Hematopoietic multipotent progenitor cell treated with erythropoietin and hydrocortisone succinate and interleukin-3 and kit ligand, for 17 days (in vitro differentiated cells): Measurements from ENCODE around the gene KIF26B.

Experiments
- DNase-seq: peaks from one replicate; pipeline ENCODE4 v3.0.0-alpha.2; 2015; ENCODE audit warnings: low spot score

Gene KIF26B

GRCh38 chr1:245599371-245600174, 444.8 kb downstream of the KIF26B start:
- DNase-seq, result no peak

GRCh38 chr1:245600658-245601057, 445.9 kb downstream of the KIF26B start:
- DNase-seq, result no peak

GRCh38 chr1:245603311-245603865, 448.6 kb downstream of the KIF26B start:
- DNase-seq, result no peak

GRCh38 chr1:245604979-245605378, 450.2 kb downstream of the KIF26B start:
- no peak for DNase-seq

- DNase-seq, result no peak
Measured at GRCh38 chr1:245605480-245606156, 450.8 kb downstream of the KIF26B start.

GRCh38 chr1:245606157-245606725, 451.5 kb downstream of the KIF26B start:
- no peak for DNase-seq

GRCh38 chr1:245608271-245608670, 453.5 kb downstream of the KIF26B start:
- no peak for DNase-seq

GRCh38 chr1:245609354-245610150, 454.8 kb downstream of the KIF26B start:
- no peak for DNase-seq

GRCh38 chr1:245611251-245611650, 456.5 kb downstream of the KIF26B start:
- DNase-seq, result no peak

GRCh38 chr1:245614476-245614875, 459.7 kb downstream of the KIF26B start:
- DNase-seq, result no peak

GRCh38 chr1:245615001-245615400, 460.2 kb downstream of the KIF26B start:
- DNase-seq, result no peak

GRCh38 chr1:245621589-245621988, 466.8 kb downstream of the KIF26B start:
- DNase-seq, result no peak

- no peak for DNase-seq
Measured at GRCh38 chr1:245622332-245623014, 467.7 kb downstream of the KIF26B start.

GRCh38 chr1:245641384-245641783, 486.6 kb downstream of the KIF26B start:
- no peak for DNase-seq

- DNase-seq, result no peak
Measured at GRCh38 chr1:245645406-245645805, 490.6 kb downstream of the KIF26B start.

- DNase-seq, result no peak
Measured at GRCh38 chr1:245645894-245646293, 491.1 kb downstream of the KIF26B start.

- no peak for DNase-seq
Measured at GRCh38 chr1:245648749-245649522, 494.2 kb downstream of the KIF26B start.

GRCh38 chr1:245649666-245650065, 494.9 kb downstream of the KIF26B start:
- no peak for DNase-seq

- DNase-seq, result no peak
Measured at GRCh38 chr1:245650441-245650960, 495.7 kb downstream of the KIF26B start.

- no peak for DNase-seq
Measured at GRCh38 chr1:245651093-245651492, 496.3 kb downstream of the KIF26B start.
